SK-N-SH treated with all-trans-retinoic acid at 6 μM for 48 hours (cell line): ENCODE results near the gene CALML3.

Experiments
- ATAC-seq: fragments of 200-7000 bp; cut with Tn5 transposase; 3 replicates; pipeline ENCODE4 v1.9.1; 2020; ENCODE audit warnings: mild to moderate bottlenecking, moderate library complexity
- ARNTL ChIP-seq: fragments of 450-650 bp; formaldehyde crosslinking; IDR thresholded peaks from 2 replicates; pipeline ENCODE4 v1.5.0; 2020; ENCODE audit warnings: low read depth, mild to moderate bottlenecking, moderate library complexity, borderline replicate concordance
- ESRRG ChIP-seq: fragments of 250-450 bp; sonication (Bioruptor Pico); IDR thresholded peaks from 2 replicates; pipeline ENCODE4 v1.6.1; 2021; ENCODE audit warnings: mild to moderate bottlenecking
- OSR1 ChIP-seq: fragments of 250-450 bp; sonication (Bioruptor Pico); IDR thresholded peaks from 2 replicates; pipeline ENCODE4 v1.8.0; 2022; ENCODE audit warnings: moderate library complexity, mild to moderate bottlenecking, inconsistent platforms
- RARB ChIP-seq: fragments of 250-450 bp; sonication (Bioruptor Pico); IDR thresholded peaks from 2 replicates; pipeline ENCODE4 v1.8.0; 2021; ENCODE audit warnings: mild to moderate bottlenecking, moderate library complexity
- SNAI2 ChIP-seq: fragments of 250-450 bp; sonication (Bioruptor Pico); IDR thresholded peaks from 2 replicates; pipeline ENCODE4 v1.5.0; 2020; ENCODE audit warnings: mild to moderate bottlenecking, moderate library complexity
- TCF4 ChIP-seq: fragments of 250-450 bp; sonication (Bioruptor Pico); IDR thresholded peaks from 2 replicates; pipeline ENCODE4 v1.8.0; 2021; ENCODE audit warnings: mild to moderate bottlenecking, moderate library complexity, borderline replicate concordance
- TOX ChIP-seq: fragments of 250-450 bp; sonication (Bioruptor Pico); IDR thresholded peaks from 2 replicates; pipeline ENCODE4 v1.8.0; 2021; ENCODE audit warnings: mild to moderate bottlenecking, moderate library complexity, borderline replicate concordance
- ZC3H10 ChIP-seq: fragments of 250-450 bp; sonication (Bioruptor Pico); IDR thresholded peaks from 2 replicates; pipeline ENCODE4 v1.5.1; 2021; ENCODE audit warnings: mild to moderate bottlenecking, moderate library complexity
- ZFP3 ChIP-seq: fragments of 250-450 bp; sonication (Bioruptor Pico); IDR thresholded peaks from 2 replicates; pipeline ENCODE4 v1.5.0; 2020; ENCODE audit warnings: mild to moderate bottlenecking, moderate library complexity
- ZFP30 ChIP-seq: fragments of 450-650 bp; formaldehyde crosslinking; IDR thresholded peaks from 2 replicates; pipeline ENCODE4 v1.5.0; 2022; ENCODE audit warnings: mild to moderate bottlenecking, moderate library complexity
- ZNF565 ChIP-seq: fragments of 450-650 bp; formaldehyde crosslinking; conservative IDR thresholded peaks from 2 replicates; pipeline ENCODE4 v1.5.0; 2020; ENCODE audit warnings: low read depth, mild to moderate bottlenecking, moderate library complexity
- ZNF70 ChIP-seq: fragments of 450-650 bp; formaldehyde crosslinking; IDR thresholded peaks from 2 replicates; pipeline ENCODE4 v1.5.0; 2020; ENCODE audit warnings: mild to moderate bottlenecking, moderate library complexity
- ZNF8 ChIP-seq: fragments of 450-650 bp; formaldehyde crosslinking; IDR thresholded peaks from 2 replicates; pipeline ENCODE4 v1.5.0; 2020; ENCODE audit warnings: mild to moderate bottlenecking, moderate library complexity
- TF ChIP-seq, protein P1 (sequence below): fragments of 250-450 bp; sonication (Bioruptor Pico); IDR thresholded peaks from 2 replicates; pipeline ENCODE4 v1.5.1; 2020; ENCODE audit warnings: low read depth, mild to moderate bottlenecking, moderate library complexity
- TF ChIP-seq, protein P2 (sequence below): fragments of 250-450 bp; sonication (Bioruptor Pico); IDR thresholded peaks from 2 replicates; pipeline ENCODE4 v1.8.0; 2020; ENCODE audit warnings: mild to moderate bottlenecking, moderate library complexity, borderline replicate concordance
- TF ChIP-seq, protein P3 (sequence below): fragments of 250-450 bp; sonication (Bioruptor Pico); IDR thresholded peaks from 2 replicates; pipeline ENCODE4 v1.5.1; 2021; ENCODE audit warnings: mild to moderate bottlenecking, moderate library complexity
- TF ChIP-seq, protein P4 (sequence below): fragments of 250-450 bp; sonication (Bioruptor Pico); IDR thresholded peaks from 2 replicates; pipeline ENCODE4 v1.8.0; 2021; ENCODE audit warnings: low read depth, mild to moderate bottlenecking, moderate library complexity, borderline replicate concordance
- TF ChIP-seq, protein P5 (sequence below): fragments of 250-450 bp; sonication (Bioruptor Pico); IDR thresholded peaks from 2 replicates; pipeline ENCODE4 v1.5.0; 2020; ENCODE audit warnings: mild to moderate bottlenecking, moderate library complexity

Gene CALML3

DNA sequence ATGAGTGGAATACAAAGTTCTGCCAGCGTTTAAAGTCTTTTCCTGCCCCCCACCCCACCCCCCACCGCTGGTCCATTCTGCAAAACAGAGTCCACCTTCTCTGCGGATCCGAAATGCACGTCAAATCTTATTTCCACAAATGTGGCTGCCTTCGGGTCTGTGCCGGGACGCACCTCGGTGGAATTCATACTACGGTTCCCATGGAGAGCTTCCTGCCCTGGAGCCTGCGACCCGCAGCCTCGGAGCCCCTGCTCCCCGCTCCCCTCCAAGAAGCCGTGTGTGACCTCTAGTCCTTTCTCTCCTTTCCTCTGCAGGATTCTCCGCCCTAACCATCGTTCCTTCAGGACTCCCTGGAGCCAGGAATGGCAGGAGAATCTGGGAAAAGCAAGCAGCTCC lies 12.9 kb upstream of the CALML3 start:
- ATAC-seq: no peak
- TF ChIP-seq RARB (CRISPR knock-in tag): no peak
- TF ChIP-seq ESRRG (CRISPR knock-in tag): no peak
- TF ChIP-seq, protein P1, sequence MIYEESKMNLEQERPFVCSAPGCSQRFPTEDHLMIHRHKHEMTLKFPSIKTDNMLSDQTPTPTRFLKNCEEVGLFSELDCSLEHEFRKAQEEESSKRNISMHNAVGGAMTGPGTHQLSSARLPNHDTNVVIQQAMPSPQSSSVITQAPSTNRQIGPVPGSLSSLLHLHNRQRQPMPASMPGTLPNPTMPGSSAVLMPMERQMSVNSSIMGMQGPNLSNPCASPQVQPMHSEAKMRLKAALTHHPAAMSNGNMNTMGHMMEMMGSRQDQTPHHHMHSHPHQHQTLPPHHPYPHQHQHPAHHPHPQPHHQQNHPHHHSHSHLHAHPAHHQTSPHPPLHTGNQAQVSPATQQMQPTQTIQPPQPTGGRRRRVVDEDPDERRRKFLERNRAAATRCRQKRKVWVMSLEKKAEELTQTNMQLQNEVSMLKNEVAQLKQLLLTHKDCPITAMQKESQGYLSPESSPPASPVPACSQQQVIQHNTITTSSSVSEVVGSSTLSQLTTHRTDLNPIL: no peak
- TF ChIP-seq TOX: no peak
- no peak for TF ChIP-seq OSR1 (CRISPR knock-in tag)
- TF ChIP-seq ZFP3 (CRISPR knock-in tag): no peak
- TF ChIP-seq ZC3H10 (CRISPR knock-in tag): no peak
- no peak for TF ChIP-seq ZFP30 (CRISPR knock-in tag)
- TF ChIP-seq ZNF70 (CRISPR knock-in tag): no peak
- TF ChIP-seq, protein P2, sequence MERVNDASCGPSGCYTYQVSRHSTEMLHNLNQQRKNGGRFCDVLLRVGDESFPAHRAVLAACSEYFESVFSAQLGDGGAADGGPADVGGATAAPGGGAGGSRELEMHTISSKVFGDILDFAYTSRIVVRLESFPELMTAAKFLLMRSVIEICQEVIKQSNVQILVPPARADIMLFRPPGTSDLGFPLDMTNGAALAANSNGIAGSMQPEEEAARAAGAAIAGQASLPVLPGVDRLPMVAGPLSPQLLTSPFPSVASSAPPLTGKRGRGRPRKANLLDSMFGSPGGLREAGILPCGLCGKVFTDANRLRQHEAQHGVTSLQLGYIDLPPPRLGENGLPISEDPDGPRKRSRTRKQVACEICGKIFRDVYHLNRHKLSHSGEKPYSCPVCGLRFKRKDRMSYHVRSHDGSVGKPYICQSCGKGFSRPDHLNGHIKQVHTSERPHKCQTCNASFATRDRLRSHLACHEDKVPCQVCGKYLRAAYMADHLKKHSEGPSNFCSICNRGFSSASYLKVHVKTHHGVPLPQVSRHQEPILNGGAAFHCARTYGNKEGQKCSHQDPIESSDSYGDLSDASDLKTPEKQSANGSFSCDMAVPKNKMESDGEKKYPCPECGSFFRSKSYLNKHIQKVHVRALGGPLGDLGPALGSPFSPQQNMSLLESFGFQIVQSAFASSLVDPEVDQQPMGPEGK (CRISPR knock-in tag): no peak
- TF ChIP-seq, protein P3, sequence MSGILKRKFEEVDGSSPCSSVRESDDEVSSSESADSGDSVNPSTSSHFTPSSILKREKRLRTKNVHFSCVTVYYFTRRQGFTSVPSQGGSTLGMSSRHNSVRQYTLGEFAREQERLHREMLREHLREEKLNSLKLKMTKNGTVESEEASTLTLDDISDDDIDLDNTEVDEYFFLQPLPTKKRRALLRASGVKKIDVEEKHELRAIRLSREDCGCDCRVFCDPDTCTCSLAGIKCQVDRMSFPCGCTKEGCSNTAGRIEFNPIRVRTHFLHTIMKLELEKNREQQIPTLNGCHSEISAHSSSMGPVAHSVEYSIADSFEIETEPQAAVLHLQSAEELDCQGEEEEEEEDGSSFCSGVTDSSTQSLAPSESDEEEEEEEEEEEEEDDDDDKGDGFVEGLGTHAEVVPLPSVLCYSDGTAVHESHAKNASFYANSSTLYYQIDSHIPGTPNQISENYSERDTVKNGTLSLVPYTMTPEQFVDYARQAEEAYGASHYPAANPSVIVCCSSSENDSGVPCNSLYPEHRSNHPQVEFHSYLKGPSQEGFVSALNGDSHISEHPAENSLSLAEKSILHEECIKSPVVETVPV: no peak

DNA sequence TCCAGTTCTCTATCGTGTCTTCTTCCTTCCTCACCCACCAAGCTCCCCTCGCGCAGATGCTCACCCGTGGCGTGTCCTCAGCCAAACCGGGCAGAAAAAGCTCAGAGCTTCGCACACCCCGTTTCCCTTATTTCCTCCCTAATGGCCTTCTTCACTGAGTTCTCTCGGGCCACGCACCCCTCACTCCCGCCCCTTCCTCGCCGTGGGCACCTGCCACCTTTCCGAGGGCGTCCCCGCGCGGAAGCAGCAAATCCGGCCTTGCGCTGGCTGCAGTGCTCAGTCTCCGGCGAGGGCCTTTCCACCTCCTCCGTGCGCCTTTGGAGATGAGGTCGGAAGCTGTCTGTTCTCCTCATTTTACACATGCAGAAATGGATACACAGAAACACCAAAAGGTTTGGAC lies 12.4 kb upstream of the CALML3 start:
- no peak for TF ChIP-seq ZNF70 (CRISPR knock-in tag)
- ATAC-seq: no peak

DNA sequence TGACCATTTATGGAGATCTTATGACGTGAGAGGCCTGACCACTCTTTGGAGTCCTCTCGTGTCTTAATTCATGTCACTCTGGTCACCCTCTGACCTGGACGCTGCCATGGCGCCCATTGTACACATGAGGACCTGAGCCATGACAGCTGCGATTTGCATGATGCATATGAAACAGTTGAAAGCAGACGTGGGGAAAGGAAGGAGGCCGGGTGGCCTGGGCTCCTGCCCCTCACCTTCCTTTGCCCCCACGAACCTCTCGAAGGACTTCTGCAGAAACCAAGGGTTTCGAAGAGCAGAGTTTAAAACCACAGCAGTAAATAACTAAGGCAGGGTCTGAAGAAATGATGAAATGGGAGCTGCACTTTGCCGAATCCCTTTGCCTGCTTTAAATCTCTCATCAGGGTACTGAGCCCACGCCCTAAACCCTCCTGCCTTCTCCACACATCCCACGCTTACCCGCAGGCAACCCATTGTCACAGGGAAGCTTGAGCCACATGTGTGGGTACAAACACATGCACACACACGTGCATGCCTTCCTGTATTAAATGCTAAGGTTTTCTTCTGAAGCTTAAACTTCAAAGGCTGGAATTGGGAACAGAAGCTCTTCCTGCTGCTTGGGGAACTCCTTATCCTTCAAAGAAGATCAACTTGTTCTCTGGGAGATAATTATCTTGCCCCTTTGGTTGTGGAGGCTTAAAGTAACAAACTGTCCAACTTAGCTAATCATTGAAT lies 11.7 kb upstream of the CALML3 start:
- TF ChIP-seq ESRRG (CRISPR knock-in tag) (no peak), OSR1 (CRISPR knock-in tag) (no peak), ZFP3 (CRISPR knock-in tag) (no peak), RARB (CRISPR knock-in tag) (no peak), ZFP30 (CRISPR knock-in tag) (no peak), SNAI2 (CRISPR knock-in tag) (no peak), TCF4 (no peak), ZNF70 (CRISPR knock-in tag) (no peak), ZNF565 (CRISPR knock-in tag) (no peak), TOX (no peak), ARNTL (CRISPR knock-in tag) (no peak), ZNF8 (no peak), ZC3H10 (CRISPR knock-in tag) (no peak)
- TF ChIP-seq, protein P3: no peak
- TF ChIP-seq, protein P4, sequence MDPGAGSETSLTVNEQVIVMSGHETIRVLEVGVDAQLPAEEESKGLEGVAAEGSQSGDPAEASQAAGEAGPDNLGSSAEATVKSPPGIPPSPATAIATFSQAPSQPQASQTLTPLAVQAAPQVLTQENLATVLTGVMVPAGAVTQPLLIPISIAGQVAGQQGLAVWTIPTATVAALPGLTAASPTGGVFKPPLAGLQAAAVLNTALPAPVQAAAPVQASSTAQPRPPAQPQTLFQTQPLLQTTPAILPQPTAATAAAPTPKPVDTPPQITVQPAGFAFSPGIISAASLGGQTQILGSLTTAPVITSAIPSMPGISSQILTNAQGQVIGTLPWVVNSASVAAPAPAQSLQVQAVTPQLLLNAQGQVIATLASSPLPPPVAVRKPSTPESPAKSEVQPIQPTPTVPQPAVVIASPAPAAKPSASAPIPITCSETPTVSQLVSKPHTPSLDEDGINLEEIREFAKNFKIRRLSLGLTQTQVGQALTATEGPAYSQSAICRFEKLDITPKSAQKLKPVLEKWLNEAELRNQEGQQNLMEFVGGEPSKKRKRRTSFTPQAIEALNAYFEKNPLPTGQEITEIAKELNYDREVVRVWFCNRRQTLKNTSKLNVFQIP: no peak
- TF ChIP-seq, protein P5, sequence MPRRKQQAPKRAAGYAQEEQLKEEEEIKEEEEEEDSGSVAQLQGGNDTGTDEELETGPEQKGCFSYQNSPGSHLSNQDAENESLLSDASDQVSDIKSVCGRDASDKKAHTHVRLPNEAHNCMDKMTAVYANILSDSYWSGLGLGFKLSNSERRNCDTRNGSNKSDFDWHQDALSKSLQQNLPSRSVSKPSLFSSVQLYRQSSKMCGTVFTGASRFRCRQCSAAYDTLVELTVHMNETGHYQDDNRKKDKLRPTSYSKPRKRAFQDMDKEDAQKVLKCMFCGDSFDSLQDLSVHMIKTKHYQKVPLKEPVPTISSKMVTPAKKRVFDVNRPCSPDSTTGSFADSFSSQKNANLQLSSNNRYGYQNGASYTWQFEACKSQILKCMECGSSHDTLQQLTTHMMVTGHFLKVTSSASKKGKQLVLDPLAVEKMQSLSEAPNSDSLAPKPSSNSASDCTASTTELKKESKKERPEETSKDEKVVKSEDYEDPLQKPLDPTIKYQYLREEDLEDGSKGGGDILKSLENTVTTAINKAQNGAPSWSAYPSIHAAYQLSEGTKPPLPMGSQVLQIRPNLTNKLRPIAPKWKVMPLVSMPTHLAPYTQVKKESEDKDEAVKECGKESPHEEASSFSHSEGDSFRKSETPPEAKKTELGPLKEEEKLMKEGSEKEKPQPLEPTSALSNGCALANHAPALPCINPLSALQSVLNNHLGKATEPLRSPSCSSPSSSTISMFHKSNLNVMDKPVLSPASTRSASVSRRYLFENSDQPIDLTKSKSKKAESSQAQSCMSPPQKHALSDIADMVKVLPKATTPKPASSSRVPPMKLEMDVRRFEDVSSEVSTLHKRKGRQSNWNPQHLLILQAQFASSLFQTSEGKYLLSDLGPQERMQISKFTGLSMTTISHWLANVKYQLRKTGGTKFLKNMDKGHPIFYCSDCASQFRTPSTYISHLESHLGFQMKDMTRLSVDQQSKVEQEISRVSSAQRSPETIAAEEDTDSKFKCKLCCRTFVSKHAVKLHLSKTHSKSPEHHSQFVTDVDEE (CRISPR knock-in tag): no peak
- ATAC-seq: no peak
